Stimulated activated CD8-positive, alpha-beta memory T cell treated with anti-CD3 and anti-CD28 coated beads, Interleukin-12 subunit alpha, Interleukin-12 subunit beta, amount 100 ng/mL, for 4 hours (primary cell): ENCODE measurements around the gene MED19.
"Not testable (repeated sequence)": the region's sequence is repeated elsewhere in the genome, so short reads cannot be mapped to it uniquely, and the experiment has no call there.

Source experiments
- DNase-seq: peaks from one replicate; pipeline ENCODE4 v3.0.0-alpha.2; 2020; ENCODE audit warnings: low read depth

MED19 gene

DNA sequence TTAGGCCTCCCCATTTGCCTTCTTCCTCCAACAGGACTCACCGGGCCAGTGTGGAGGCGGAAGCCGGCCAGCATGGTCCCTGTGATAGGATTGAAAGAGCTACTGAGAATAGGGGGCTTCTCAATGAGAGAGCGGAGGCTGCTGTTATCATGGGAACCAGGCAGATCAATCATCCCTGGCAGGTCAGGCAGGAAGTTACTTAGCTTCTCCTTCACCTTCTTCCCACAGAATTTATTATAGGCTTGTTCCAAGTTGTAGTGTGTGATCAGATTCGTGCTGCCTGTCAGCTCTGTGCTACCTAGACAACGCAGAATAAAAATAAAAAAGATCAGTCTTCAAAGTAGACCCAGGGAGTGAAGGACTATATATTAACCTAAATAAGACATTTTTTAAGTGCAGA is 7.1 kb downstream of the MED19 start:
- no peak for DNase-seq

DNA sequence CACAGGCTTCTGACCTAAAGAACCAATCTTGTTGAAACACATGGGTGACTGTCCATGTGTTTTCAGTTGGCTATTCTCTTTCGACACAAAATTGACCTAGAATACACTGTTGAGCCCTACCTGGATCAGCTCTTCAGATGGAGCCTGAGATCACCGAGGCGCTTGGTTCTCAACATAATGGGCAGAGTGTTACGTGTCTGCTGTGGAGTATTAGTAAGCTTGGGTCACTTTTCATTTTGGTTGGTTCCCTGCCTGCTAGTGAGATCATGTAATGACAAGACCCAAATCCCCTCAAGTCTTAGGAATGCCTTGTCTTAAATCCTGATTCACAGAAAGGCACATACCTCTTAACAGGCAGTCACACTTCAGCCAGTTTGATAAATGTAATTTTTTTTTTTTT is 8.7 kb downstream of the MED19 start:
- DNase-seq = no peak

DNA sequence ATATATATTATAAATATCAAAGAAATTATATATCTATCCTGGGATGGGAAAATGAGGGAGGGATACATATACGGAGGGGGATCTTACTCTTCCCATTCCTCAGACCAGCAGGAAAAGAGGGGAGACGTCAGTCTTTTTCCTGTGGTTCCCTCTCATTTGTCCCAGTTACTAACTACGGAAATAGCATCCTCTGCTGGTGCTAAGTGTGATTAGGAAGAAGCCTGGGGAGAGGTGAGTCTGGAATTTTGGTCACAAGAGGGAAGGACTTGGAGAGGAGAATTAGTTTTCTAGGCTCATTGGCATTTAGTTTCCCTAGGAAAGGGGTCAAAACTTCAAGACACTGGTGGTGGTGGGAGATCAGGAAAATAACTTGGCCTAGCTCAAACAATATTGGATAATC is 11.6 kb downstream of the MED19 start:
- DNase-seq = no peak

DNA sequence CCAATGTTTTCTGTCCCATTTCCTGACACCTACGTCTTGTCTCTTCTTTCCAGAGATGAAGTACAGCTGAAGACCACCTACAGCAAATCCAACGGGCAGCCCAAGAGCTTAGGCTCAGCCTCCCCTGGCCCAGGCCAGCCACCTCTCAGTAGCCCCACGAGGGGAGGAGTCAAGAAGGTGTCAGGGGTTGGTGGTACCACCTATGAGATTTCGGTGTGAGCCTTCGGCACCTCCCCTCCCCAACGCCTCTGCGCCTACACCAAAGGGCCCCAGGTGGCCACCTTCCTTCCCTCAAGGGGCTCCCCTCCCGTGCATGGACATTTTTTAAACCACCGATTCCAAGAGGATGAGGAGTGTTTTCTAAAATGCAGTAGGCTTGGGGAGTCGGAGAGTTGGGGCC is 12.2 kb downstream of the MED19 start:
- no peak for DNase-seq

DNA sequence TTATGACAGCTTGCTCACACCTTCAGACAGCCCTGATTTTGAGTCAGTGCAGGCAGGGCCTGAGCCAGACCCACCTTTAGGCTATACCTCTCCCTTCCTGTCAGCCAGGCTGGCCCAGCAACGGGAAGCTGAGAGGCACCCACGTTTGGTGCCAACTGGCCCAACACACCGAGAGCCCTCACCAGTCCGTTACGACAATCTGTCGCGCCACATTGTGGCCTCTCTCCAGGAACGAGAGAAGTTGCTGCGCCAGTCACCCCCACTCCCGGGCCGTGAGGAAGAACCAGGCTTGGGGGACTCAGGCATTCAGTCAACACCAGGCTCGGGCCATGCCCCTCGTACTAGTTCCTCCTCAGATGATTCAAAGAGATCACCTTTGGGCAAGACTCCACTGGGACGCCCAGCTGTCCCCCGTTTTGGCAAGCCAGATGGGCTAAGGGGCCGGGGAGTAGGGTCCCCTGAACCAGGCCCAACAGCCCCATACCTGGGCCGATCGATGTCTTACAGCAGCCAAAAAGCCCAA is 13.1 kb downstream of the MED19 start:
- DNase-seq = no peak

DNA sequence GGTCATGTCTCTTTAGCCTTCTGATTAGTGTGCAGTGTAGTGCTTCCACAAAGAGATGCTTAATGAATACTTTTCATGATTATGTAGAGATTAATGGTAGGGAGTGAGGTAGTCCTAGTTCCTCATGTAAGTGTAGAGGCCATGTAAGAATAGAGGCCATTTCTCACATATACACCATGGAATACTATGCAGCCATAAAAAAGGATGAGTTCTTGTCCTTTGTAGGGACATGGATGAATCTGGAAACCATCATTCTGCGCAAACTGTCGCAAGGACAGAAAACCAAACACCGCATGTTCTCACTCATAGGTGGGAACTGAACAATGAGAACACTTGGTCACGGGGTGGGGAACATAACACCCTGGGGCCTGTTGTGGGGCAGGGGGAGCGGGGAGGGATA is 21.5 kb downstream of the MED19 start:
- DNase-seq = not testable (repeated sequence)

DNA sequence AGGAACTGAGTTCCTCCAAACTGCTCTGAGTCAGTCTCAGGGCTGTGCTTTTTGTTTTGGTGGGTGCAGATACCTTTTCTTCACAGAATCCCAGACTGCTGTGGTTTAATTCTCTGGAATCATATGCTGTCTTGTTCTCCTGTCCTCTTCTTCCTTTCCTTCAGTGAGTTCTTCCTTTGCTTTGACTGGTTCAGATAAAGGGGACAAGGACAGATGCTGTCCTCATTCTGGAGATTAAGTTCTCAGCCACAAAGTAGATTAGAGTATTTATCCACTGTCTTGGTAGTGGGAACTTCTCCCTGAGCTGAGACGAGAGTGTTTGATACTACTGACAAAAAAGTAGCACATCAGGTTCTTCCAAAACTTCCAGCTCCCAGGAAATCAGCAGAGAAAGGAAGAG is 30.8 kb downstream of the MED19 start:
- DNase-seq = no peak

DNA sequence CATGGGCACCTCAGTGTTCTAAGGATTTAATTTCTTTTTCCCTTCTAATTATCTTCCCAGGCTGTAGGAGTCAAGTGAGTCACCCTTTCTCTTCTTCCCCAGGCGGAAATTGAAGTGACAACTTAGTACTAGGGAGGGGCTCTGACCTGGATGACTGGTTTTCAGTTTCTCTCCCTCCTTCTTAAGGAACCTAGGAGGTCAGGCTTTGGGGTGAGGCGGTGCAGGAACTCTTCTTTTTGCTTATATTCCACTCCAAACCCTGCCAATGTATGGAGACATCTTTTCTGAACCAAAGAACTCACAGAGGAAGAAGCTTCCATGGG is 31.5 kb downstream of the MED19 start:
- DNase-seq = no peak

DNA sequence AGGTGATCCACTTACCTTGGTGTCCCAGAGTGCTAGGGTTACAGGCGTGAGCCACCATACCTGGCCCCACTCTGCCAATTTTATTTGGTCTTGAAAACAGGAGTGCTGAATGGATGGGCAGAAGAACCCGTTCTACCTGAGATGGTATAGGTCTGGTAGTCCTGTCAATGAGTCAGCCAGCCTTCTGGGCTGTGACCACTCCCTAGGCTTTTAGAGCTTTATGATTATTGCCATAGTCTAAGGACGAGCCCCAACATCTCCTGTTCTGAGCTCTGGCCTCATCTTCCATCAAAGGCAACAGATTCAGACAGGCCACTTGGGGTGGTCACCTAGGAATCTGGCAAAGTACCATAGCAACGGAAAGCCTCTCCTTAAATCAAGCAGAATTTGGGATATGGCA is 32.6 kb downstream of the MED19 start:
- no peak for DNase-seq

DNA sequence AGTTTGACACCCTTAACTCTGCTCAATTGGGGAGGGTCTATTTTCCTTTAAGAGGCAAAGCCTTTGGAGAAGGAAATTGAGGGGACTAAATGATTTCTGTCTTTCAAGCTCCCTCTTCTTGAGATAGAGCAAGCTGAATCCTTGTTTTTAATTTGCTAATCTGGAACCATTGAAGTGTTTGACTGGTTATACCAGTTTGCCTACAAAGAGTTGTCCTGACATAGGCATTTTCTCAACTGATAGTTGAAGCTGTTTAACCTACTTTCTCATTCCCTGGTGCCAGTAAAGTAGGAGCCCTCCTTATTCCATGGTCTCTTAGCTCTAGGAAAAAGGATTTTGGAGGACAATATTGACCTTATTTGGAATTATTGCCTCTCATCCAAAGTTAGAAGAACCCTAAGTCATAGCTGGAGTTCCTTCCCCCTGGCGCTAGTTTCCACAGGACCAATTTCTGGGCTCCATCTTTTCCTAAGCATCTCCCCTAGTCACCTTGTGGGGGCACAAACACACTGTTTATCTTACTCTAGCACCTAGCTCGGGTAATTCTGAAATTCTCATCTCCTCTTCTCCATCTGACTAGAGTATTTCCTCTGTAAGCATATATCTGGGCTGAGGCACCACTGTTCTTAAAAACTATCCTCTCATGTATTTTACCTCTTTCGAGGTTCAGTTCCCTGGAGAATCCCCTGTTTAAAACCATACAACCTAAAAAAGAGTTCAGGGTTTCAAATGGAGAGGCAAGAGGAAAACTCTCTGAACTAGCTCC is 36.7 kb downstream of the MED19 start:
- no peak for DNase-seq

DNA sequence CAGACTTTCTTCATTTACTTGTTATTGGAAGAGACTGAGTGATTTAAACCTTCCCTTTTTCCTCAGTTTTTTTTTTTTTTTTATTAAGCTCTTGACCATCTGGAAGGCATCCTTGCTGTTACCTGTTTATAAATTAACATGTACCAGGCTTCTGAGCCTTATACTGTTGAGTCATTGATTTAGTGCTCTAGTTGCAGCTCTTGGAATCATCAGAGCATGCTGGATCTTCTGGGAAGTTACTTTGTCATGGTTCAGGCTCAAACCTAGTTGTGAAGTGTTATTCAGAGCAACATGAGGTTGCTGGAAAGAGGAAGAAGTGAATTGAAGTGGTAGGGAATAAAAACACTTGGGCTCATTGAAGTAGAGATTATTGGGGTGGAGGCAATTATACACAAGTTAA is 37.8 kb downstream of the MED19 start:
- no peak for DNase-seq

DNA sequence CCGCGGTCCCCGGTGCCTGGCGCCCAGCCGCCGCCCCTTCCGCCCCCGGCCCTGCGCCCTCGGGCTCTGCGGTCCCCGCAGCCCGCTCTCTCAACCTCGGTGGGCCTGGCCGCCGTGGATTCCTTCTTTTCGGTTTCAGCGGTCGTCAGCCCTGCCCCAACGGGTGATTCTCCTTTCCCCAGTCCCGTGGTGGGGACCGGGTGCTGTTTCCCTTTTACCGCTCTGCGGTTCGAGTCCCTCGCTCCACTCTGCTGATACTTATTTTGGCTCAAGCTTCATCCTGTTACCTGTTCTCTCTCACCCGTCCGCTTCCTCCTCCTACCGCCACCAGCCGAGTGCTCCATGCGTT is 43.6 kb downstream of the MED19 start:
- DNase-seq = no peak

DNA sequence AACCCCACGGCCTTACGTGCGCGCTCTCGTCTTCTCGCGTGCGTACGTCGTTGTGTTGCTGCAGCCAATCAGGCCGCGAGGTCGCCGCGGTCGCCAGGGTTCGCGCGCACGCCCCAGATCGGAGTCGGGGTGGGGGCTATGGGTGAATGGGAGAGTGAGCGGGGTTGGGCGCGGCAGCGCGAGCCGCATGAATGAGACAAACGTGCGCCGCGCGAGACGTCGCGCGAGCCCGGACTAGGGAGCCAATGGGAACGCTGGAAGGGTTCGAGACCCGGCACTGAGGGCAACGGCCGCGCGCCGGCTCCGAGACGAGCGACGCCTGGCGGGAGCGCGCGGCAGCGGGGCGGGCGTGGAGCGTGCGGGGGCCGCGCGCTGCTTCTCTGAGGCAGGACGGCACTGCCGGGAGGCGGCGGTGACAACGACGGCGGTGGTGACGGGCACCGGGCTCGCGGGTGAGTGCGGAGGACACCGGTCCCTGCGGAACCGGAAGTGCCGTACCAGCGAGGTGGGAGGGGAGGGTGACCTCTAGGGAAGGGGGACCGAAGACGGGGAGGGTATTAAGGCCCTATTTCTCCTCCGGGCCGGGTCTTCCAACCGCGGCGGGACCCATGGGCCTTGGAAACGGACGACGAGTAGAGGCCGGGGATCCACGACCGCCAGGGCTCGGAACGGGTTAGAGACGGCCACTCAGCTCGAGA is 44.1 kb downstream of the MED19 start, which contains the start of gene ZDHHC5:
Gene ZDHHC5, plus strand, starts transcription at position 379 of the 698 bp plus-strand sequence. CDS start 4,977 bp downstream, outside the sequence.
- peak; percentile 100 for DNase-seq

DNA sequence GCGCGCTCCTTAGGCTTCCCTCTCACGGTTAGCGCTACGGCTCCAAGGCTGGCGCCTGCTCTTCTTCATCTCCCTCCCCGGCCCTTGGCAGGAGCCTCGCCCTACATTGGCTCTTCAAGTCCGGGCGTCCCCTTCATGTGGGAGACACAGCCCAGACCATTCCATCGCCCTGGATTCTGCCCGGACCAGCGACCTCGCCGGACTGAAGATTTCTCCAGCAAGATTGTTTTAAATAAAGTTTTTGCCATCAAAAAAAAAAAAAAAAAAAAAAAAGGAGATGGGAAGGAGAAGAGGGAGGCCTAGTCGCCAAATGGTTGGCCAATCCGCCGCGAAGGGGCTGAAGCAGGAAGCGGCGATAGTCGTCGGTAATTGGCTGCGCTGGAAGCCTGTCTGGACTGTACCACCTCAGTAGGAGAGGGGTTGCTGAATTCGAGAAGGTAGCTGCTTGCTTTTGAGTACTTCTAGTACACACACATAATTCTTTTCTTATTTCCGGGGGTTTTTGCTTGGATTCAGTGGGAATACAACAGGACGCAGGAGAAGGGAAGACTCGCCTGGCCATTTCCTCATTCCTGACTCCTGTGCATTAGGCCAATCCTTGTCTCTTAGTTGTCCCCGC is 44.8 kb downstream of the MED19 start:
- DNase-seq = peak; percentile 82

DNA sequence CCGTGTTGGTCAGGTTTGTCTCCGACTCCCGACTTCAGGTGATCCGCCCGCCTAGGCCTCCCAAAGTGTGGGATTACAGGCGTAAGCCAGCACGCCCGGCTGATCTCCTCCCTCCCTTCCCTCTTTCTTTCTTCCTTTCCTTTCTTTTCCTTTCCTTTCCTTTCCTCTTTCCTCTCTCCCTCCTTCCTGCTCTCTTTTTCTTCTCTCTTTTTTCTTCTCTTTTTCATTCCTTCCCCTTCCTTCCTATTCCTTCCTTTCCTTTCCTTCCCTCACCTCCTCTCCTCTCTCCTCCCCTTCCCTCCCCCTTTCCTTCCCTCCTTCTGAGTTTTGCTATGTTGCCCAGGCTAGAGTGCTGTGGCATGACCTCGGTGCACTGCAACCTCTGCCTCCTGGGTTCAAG is 48.0 kb downstream of the MED19 start:
- DNase-seq = no peak

DNA sequence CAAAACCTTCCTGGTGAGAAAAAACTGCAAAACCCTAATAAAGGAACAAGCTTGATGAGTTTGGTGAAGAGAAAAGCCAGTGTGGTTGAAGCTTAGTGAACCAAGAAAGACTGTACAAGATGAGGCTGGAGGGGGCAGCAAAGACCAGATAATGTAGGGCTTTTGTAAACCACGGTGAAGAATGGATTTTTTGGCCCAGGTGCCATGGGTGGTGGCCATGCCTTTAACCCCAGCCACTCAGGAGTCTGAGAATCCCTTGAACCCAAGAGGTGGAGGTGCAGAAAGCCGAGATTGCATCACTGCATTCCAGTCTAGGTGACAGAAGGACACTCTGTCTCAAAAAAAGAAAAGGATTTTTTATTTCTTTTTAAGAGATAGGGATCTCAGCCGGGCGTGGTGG is 49.1 kb downstream of the MED19 start:
- no peak for DNase-seq

DNA sequence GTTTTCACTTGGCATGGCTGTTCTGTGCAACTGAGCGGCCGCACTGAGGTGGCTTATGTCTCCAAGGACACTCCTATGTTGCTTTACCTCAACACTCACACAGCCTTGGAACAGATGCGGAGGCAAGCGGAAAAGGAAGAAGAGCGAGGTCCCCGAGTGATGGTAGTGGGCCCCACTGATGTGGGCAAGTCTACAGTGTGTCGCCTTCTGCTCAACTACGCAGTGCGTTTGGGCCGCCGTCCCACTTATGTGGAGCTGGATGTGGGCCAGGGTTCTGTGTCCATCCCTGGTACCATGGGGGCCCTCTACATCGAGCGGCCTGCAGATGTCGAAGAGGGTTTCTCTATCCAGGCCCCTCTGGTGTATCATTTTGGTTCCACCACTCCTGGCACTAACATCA is 52.3 kb downstream of the MED19 start:
- DNase-seq = no peak

DNA sequence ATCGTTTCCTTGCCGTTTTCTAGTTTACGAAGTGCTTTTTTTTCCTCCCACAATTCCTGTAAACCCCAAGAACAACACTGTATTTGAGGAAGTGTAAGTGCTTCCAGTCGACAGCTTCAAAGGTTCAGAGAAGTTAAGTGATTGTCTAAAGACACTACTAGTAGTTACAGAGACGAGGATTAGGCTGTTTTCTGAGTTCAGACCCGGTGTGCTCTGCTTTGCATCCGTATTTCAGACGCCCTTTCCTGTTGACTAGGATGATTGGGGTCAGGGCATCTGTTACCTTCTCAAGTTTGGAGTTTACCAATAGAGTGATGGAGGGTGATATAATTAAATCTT is 54.0 kb downstream of the MED19 start:
- DNase-seq = no peak

DNA sequence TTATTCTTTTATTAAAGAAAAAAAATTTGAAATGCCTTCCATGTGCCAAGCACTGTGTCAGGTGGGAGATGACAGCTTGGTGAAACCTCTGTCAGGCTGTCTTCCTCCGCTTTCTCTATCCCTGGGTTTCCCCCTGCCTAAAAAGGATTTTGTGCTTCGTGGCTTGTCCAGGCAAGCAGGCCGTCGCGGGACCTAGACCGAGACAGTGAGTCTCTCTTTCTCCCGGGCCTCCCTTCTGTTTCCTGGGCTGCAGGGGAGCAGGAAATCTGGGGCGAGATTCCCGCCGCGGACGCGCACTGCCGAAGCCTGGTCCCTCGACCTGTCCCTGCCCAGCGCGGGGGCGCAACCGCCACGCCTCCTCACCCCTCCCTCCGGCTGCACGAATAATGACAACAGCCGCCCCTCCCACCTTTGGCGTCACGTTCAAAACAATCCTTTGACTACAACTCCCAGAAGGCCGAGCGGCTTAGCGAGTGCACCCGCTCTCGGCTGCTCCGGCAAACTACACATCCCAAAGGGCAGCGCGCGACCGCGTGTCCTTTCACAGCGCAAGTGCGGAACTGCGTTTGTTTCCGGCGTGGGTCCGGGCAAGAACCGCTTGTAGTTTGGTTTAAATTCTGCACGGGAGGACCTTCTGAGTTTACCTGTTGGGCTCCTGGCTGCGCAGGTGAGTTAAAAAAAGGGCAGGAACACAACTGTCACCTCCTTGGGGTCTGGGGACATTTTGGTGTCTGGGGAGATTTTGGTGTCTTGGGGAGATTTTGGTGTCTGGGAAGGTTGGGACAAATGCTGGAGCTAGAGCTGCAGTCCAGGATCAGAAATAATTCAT is 54.6 kb downstream of the MED19 start, which contains the start of gene CLP1:
Gene CLP1, plus strand, starts transcription at position 569 of the 829 bp plus-strand sequence. CDS start 1,715 bp downstream, outside the sequence.
- DNase-seq = peak; percentile 99

DNA sequence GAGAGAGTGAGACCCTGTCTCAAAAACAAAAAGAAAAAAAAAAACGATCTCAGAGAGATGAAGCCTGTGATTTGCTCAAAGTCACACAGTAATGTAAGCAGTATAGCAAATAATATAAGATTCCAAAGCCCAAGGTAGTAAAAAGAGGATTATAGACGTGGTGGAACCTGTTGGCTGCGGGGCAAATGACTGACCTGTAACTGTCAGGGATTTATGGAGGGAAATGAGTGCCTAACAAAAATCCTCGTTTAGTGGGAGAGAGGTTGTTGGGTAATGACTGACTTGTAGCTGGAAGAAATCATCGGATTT is 55.2 kb downstream of the MED19 start:
- no peak for DNase-seq
